ENCODE data around the gene MND1. TPM values are rescaled to one million over a fixed set of nuclear protein-coding genes. Genes with fewer than 3 reads are reported as not detected.
A peak's percentile ranks its signal among the peaks of the same experiment; 100 is the strongest.

The MND1 gene, protein sequence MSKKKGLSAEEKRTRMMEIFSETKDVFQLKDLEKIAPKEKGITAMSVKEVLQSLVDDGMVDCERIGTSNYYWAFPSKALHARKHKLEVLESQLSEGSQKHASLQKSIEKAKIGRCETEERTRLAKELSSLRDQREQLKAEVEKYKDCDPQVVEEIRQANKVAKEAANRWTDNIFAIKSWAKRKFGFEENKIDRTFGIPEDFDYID
- total RNA-seq, result 1 to 10 TPM in 1 of 2 donors, not detected in 1; 3.0 TPM

- Histone ChIP-seq H3K9me3 (no peaks in the 10 kb centered on the region), H3K36me3 (no peaks in the 10 kb centered on the region), H3K27me3 (replicated peaks; ENCODE audit: insufficient read depth) (no peaks in the 10 kb centered on the region), H3K27ac (peak within 1 kb of the TSS in 1 of 2 donors; percentile 13), H3K4me1 (ENCODE audit: control insufficient read depth in 1 of 2, low read depth in 2 of 2) (peaks cover 0 to 6% of the 10 kb centered on the region in 2 donors), H3K4me3 (peak within 1 kb of the TSS; percentile 85)
- TF ChIP-seq, protein P1, sequence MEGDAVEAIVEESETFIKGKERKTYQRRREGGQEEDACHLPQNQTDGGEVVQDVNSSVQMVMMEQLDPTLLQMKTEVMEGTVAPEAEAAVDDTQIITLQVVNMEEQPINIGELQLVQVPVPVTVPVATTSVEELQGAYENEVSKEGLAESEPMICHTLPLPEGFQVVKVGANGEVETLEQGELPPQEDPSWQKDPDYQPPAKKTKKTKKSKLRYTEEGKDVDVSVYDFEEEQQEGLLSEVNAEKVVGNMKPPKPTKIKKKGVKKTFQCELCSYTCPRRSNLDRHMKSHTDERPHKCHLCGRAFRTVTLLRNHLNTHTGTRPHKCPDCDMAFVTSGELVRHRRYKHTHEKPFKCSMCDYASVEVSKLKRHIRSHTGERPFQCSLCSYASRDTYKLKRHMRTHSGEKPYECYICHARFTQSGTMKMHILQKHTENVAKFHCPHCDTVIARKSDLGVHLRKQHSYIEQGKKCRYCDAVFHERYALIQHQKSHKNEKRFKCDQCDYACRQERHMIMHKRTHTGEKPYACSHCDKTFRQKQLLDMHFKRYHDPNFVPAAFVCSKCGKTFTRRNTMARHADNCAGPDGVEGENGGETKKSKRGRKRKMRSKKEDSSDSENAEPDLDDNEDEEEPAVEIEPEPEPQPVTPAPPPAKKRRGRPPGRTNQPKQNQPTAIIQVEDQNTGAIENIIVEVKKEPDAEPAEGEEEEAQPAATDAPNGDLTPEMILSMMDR (IDR thresholded peaks at IDR 0.05), result peak; percentile 98
- DNase-seq (ENCODE audit: low spot score), result peak; percentile 31
- ATAC-seq (ENCODE audit: insufficient number of reproducible peaks, low FRiP score, low read depth), result peak; percentile 69
Measured at GRCh38 chr4:153344131-153345011, at the start of gene MND1. TSS of gene MND1 (plus strand) at chr4:153344688. CDS start at chr4:153344738, 50 bp downstream.

DNA sequence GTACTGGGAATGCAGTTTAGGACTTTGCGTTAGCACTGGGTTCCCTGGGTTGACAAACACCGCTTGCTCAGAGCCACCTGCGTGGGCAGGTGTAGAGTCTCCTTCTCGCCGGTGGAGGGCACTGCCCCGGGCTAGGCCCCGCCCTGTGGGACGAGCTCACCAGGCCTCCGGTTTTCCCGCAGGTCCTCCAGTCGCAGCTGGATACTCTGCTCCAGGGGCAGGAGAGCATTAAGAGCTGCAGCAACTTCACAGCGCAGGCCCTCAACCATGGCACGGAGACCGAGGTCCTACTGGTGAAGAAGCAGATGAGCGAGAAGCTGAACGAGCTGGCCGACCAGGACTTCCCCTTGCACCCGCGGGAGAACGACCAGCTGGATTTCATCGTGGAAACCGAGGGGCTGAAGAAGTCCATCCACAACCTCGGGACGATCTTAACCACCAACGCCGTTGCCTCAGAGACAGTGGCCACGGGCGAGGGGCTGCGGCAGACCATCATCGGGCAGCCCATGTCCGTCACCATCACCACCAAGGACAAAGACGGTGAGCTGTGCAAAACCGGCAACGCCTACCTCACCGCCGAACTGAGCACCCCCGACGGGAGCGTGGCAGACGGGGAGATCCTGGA is 49.2 kb upstream of the MND1 start:
- DNase-seq (ENCODE audit: low spot score), result no peak
- ATAC-seq (ENCODE audit: insufficient number of reproducible peaks, low FRiP score, low read depth), result no peak
- Histone ChIP-seq H3K9me3 (peaks cover 3% of the 10 kb centered on the region), H3K4me1 (ENCODE audit: control insufficient read depth in 1 of 2, low read depth in 2 of 2) (peaks cover 4 to 32% of the 10 kb centered on the region in 2 donors), H3K27ac (no peak overlapping the region), H3K36me3 (peaks cover 14% of the 10 kb centered on the region), H3K27me3 (replicated peaks; ENCODE audit: insufficient read depth) (no peaks in the 10 kb centered on the region), H3K4me3 (no peak overlapping the region)
- TF ChIP-seq, protein P1 (IDR thresholded peaks at IDR 0.05), result no peak

DNA sequence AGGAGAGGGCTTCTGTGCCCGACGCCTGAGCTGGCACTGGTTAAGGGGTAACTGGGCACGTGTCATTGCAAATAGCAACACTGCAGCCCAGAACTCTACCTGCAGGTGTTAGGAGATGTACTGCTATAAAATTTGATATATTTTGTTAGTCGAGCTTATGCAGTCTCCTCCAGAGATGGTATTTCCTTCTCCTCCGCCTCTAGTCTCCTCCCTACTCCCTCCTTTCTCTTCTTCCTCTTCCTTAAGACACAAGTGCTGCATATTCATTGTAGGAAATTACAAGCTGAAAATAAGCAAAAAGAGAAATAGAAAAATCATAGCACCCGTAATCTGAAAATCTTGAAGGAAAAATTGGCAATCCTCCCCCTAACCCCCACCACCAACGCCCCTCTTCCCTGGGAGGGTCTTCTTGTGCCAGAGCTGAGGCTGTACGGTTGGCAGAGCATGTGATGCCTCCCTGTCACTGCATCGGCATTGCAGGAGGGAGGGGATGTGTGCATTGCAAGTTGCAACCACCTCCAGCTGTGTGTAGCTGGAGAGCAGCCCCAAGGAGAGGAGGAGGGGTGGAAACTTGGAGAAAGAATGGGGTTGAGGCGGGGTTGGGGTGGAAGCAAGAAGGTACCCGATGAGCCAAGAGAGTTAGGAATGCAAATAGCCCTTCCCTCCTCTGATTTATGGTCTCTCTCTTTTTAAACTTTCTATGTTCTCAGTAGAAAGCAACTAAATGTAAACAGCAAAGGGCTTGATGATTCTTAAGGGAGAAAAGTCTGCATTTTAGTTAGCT is 48.3 kb upstream of the MND1 start:
- TF ChIP-seq, protein P1 (IDR thresholded peaks at IDR 0.05), result no peak
- ATAC-seq (ENCODE audit: insufficient number of reproducible peaks, low FRiP score, low read depth), result no peak
- Histone ChIP-seq H3K9me3 (peaks cover 3% of the 10 kb centered on the region), H3K36me3 (peaks cover 16% of the 10 kb centered on the region), H3K4me1 (ENCODE audit: control insufficient read depth in 1 of 2, low read depth in 2 of 2) (peaks cover 4 to 32% of the 10 kb centered on the region in 2 donors), H3K4me3 (no peak overlapping the region), H3K27ac (no peak overlapping the region), H3K27me3 (replicated peaks; ENCODE audit: insufficient read depth) (no peaks in the 10 kb centered on the region)
- no peak for DNase-seq (ENCODE audit: low spot score)

DNA sequence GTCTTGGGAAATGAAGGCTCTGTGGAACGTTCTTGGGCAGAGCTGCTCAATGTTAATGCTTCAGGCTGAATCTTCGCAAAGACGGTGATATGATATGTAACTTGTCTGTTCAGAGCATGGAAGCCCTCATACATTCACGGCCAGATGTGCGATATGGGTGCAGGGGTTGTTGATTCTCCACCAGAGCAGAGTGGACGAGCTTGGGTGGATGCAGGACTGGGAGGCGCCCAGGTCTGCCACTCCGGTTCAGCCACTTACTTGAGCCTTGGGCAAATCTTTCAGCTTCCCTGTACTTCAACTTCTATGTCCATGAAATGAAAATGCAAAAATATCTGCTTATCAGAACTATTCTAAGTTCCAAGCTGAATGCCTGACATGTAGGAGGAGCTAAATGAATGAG is 47.4 kb upstream of the MND1 start:
- DNase-seq (ENCODE audit: low spot score), result no peak
- no peak for ATAC-seq (ENCODE audit: insufficient number of reproducible peaks, low FRiP score, low read depth)
- H3K27me3 ChIP-seq (replicated peaks; ENCODE audit: insufficient read depth), result no peaks in the 10 kb centered on the region
- H3K4me1 ChIP-seq (ENCODE audit: control insufficient read depth in 1 of 2, low read depth in 2 of 2), result peaks cover 4 to 32% of the 10 kb centered on the region in 2 donors
- peaks cover 3% of the 10 kb centered on the region for H3K9me3 ChIP-seq
- TF ChIP-seq, protein P1 (IDR thresholded peaks at IDR 0.05), result no peak
- H3K36me3 ChIP-seq, result peaks cover 16% of the 10 kb centered on the region
- H3K4me3 ChIP-seq, result no peak overlapping the region
- H3K27ac ChIP-seq, result no peak overlapping the region

Measured in thoracic aorta (tissue), 2 donors.